Peyer's patch (tissue), 4 donors: Measurements from ENCODE around the gene PGPEP1. TPM values are rescaled to one million over a fixed set of nuclear protein-coding genes. Genes with fewer than 3 reads are reported as not detected.

Experiments
- DNase-seq, 3 donors: peaks; one replicate each; pipeline ENCODE4 v3.0.0-alpha.2; 2017 to 2019
- H3K27ac ChIP-seq, 4 donors: fragments of 200-600 bp; sonication (generic); one replicate each; pipeline ENCODE4 v1.5.1; 2016 to 2019
- H3K27me3 ChIP-seq, 2 donors: fragments of 200-600 bp; sonication (generic); one replicate each; pipeline ENCODE4 v1.5.1; 2019
- H3K36me3 ChIP-seq, 3 donors: fragments of 200-600 bp; sonication (generic); one replicate each; pipeline ENCODE4 v1.5.1; 2016 to 2019
- H3K4me1 ChIP-seq, 4 donors: fragments of 200-600 bp; sonication (generic); one replicate each; pipeline ENCODE4 v1.5.1; 2016 to 2019
- H3K4me3 ChIP-seq, 4 donors: fragments of 200-600 bp; sonication (generic); 1 replicate in 3 of 4; 2 replicates in 1 of 4; pipeline ENCODE4 v1.5.1; 2016 to 2019; ENCODE audit warnings: mild to moderate bottlenecking in 1 of 4
- H3K9me3 ChIP-seq, 4 donors: fragments of 200-600 bp; sonication (generic); one replicate each; pipeline ENCODE4 v1.5.1; 2016 to 2019; ENCODE audit warnings: mild to moderate bottlenecking in 1 of 4
- POLR2A ChIP-seq, 2 donors: fragments of 450-650 bp; IDR thresholded peaks; one replicate each; pipeline ENCODE4 v1.5.1; 2017; ENCODE audit warnings: antibody characterized with exemption in 2 of 2, mild to moderate bottlenecking in 2 of 2, moderate library complexity in 2 of 2
- total RNA-seq, 4 donors: library from RNA; depleted of rRNA; stranded (reverse); fragments of >200 nt; gene quantifications; one replicate each; pipeline ENCODE4 v1.1.0, GENCODE V29; 2016
- TF ChIP-seq, protein P1 (sequence below), 6 experiments: fragments of 450-650 bp in 4 of 6; fragments of 200-600 bp in 2 of 6; sonication (generic) in 1 of 6; IDR thresholded peaks; one replicate each; pipeline ENCODE4 v1.5.1; 2017 to 2019; ENCODE audit warnings: antibody characterized with exemption in 6 of 6, mild to moderate bottlenecking in 3 of 6, moderate library complexity in 1 of 6

Gene PGPEP1
- total RNA-seq, 4 donors from 2014 or later: 45.4 to 138 (median 89.2) TPM

- Histone ChIP-seq H3K36me3 (no peaks in the 10 kb centered on the region), H3K4me3 (peak overlapping the region in 1 of 4 donors; percentile 25), H3K27ac (peak overlapping the region; percentile 78 to 91 (median 86)), H3K27me3 (peaks cover 0 to 13% of the 10 kb centered on the region in 2 donors), H3K9me3 (no peaks in the 10 kb centered on the region), H3K4me1 (peaks cover 11 to 51% (median 40%) of the 10 kb centered on the region in 4 donors)
- no peak for TF ChIP-seq POLR2A (IDR thresholded peaks at IDR 0.05)
- TF ChIP-seq, protein P1, sequence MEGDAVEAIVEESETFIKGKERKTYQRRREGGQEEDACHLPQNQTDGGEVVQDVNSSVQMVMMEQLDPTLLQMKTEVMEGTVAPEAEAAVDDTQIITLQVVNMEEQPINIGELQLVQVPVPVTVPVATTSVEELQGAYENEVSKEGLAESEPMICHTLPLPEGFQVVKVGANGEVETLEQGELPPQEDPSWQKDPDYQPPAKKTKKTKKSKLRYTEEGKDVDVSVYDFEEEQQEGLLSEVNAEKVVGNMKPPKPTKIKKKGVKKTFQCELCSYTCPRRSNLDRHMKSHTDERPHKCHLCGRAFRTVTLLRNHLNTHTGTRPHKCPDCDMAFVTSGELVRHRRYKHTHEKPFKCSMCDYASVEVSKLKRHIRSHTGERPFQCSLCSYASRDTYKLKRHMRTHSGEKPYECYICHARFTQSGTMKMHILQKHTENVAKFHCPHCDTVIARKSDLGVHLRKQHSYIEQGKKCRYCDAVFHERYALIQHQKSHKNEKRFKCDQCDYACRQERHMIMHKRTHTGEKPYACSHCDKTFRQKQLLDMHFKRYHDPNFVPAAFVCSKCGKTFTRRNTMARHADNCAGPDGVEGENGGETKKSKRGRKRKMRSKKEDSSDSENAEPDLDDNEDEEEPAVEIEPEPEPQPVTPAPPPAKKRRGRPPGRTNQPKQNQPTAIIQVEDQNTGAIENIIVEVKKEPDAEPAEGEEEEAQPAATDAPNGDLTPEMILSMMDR (IDR thresholded peaks at IDR 0.05): no peak
- DNase-seq: peak in 2 of 3 donors; percentile 49 to 75
Measured at GRCh38 chr19:18414504-18415177, 74.2 kb downstream of the PGPEP1 start.

GRCh38 chr19:18415178-18415867, 74.9 kb downstream of the PGPEP1 start:
- peak in 2 of 3 donors; percentile 55 to 70 for DNase-seq
- Histone ChIP-seq H3K36me3 (no peaks in the 10 kb centered on the region), H3K9me3 (no peaks in the 10 kb centered on the region), H3K4me1 (peaks cover 11 to 55% (median 43%) of the 10 kb centered on the region in 4 donors), H3K27me3 (peaks cover 0 to 13% of the 10 kb centered on the region in 2 donors), H3K27ac (peak overlapping the region; percentile 78 to 91 (median 86)), H3K4me3 (peak overlapping the region in 2 of 4 donors; percentile 22 to 25)
- TF ChIP-seq, protein P1 (IDR thresholded peaks at IDR 0.05): no peak
- no peak for TF ChIP-seq POLR2A (IDR thresholded peaks at IDR 0.05)

DNA sequence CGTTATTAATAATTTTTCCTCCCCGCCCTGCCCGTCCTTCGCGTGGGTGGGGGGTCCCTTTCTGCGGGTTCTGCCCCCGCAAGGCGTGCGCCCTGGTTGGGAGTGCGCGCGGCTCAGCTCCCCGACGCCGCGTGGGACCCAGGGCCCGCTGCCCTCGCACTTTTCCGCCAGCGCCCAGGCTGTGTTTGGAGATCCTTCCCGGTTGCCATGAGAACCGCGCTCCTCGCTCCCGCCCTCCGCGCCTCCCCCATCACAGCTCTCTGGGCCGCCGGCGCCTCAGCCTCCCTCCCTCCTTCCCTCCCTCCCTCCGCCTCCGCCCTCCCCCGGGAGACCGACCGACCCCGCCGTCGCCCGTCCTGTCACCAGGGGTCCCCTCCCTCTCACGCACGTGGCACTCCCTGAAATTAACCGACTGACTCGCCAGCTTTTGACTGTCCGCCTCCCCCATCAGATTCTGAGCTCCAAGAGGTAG, 76.4 kb downstream of the PGPEP1 start:
- H3K27me3 ChIP-seq: peaks cover 0 to 13% of the 10 kb centered on the region in 2 donors
- peak in 2 of 3 donors; percentile 80 to 86 for DNase-seq
- H3K9me3 ChIP-seq: no peaks in the 10 kb centered on the region
- H3K27ac ChIP-seq: peak overlapping the region; percentile 78 to 91 (median 86)
- H3K4me3 ChIP-seq: peak overlapping the region; percentile 18 to 81 (median 53)
- H3K4me1 ChIP-seq: peaks cover 11 to 69% (median 45%) of the 10 kb centered on the region in 4 donors
- TF ChIP-seq, protein P1 (IDR thresholded peaks at IDR 0.05): no peak
- TF ChIP-seq POLR2A (IDR thresholded peaks at IDR 0.05): no peak
- no peaks in the 10 kb centered on the region for H3K36me3 ChIP-seq

GRCh38 chr19:18417250-18418028, 77.0 kb downstream of the PGPEP1 start:
- TF ChIP-seq POLR2A (IDR thresholded peaks at IDR 0.05): no peak
- TF ChIP-seq, protein P1 (IDR thresholded peaks at IDR 0.05): no peak
- H3K27me3 ChIP-seq: peaks cover 0 to 13% of the 10 kb centered on the region in 2 donors
- H3K36me3 ChIP-seq: no peaks in the 10 kb centered on the region
- H3K4me3 ChIP-seq: peak overlapping the region; percentile 18 to 81 (median 53)
- H3K9me3 ChIP-seq: no peaks in the 10 kb centered on the region
- H3K27ac ChIP-seq: peak overlapping the region; percentile 78 to 91 (median 86)
- peaks cover 11 to 75% (median 47%) of the 10 kb centered on the region in 4 donors for H3K4me1 ChIP-seq
- DNase-seq: peak in 1 of 3 donors; percentile 81

- Histone ChIP-seq H3K4me3 (peak overlapping the region; percentile 18 to 81 (median 53)), H3K36me3 (no peaks in the 10 kb centered on the region), H3K9me3 (no peaks in the 10 kb centered on the region), H3K27me3 (peaks cover 0 to 13% of the 10 kb centered on the region in 2 donors), H3K4me1 (peaks cover 11 to 79% (median 54%) of the 10 kb centered on the region in 4 donors), H3K27ac (peak overlapping the region; percentile 78 to 91 (median 86))
- TF ChIP-seq POLR2A (IDR thresholded peaks at IDR 0.05): no peak
- TF ChIP-seq, protein P1 (IDR thresholded peaks at IDR 0.05): no peak
- peak in 1 of 3 donors; percentile 46 for DNase-seq
Measured at GRCh38 chr19:18418029-18418482, 77.7 kb downstream of the PGPEP1 start.
